HG02678 (cell line): ENCODE results near the gene LONP2.
"Not testable (repeated sequence)": the region's sequence is repeated elsewhere in the genome, so short reads cannot be mapped to it uniquely, and the experiment has no call there.

Experiments used
- ATAC-seq: cut with Tn5 transposase; IDR thresholded peaks from one replicate; pipeline ENCODE4 v1.9.1; 2021; ENCODE audit warnings: mild to moderate bottlenecking, moderate library complexity; ENCODE audit not compliant: unreplicated experiment

LONP2 gene

GRCh38 chr16:48385253-48386150 is 141.4 kb downstream of the LONP2 start, which contains the start of gene SIAH1:
Gene SIAH1 (minus strand): TSS chr16:48385413. CDS start chr16:48362428, 22,985 bp downstream.
- ATAC-seq: peak; percentile 65

GRCh38 chr16:48386559-48387312 is 142.6 kb downstream of the LONP2 start:
- no peak for ATAC-seq

GRCh38 chr16:48392407-48392806 is 148.3 kb downstream of the LONP2 start:
- ATAC-seq: no peak

- no peak for ATAC-seq
Observed at GRCh38 chr16:48393485-48394354, 149.6 kb downstream of the LONP2 start.

- ATAC-seq: no peak
Observed at GRCh38 chr16:48394355-48394703, 150.2 kb downstream of the LONP2 start.

GRCh38 chr16:48395375-48395774 is 151.3 kb downstream of the LONP2 start:
- no peak for ATAC-seq

GRCh38 chr16:48402547-48402946 is 158.4 kb downstream of the LONP2 start:
- not testable (repeated sequence) for ATAC-seq

- no peak for ATAC-seq
Observed at GRCh38 chr16:48405153-48405552, 161.1 kb downstream of the LONP2 start.

- ATAC-seq: no peak
Observed at GRCh38 chr16:48405907-48406306, 161.8 kb downstream of the LONP2 start.
